GM12878 (cell line): ENCODE data around the gene UGT8. TPM values are rescaled to one million over a fixed set of nuclear protein-coding genes. Genes with fewer than 3 reads are reported as not detected.

Experiments used
- EED ChIP-seq: sonication (generic); IDR thresholded peaks from 2 replicates; pipeline ENCODE4 v1.6.1; 2016; ENCODE audit warnings: antibody characterized with exemption, low read depth
- JUND ChIP-seq: IDR thresholded peaks from 2 replicates; pipeline ENCODE4 v1.6.1; 2012; ENCODE audit warnings: low read depth, mild to moderate bottlenecking, low read length, improper control_type of control experiment, moderate library complexity
- MEF2A ChIP-seq: IDR thresholded peaks from 2 replicates; pipeline ENCODE4 v1.6.1; 2011; ENCODE audit warnings: low read depth, mild to moderate bottlenecking, low read length, moderate library complexity; ENCODE audit not compliant: insufficient read depth
- POLR2AphosphoS5 ChIP-seq: IDR thresholded peaks from 2 replicates; pipeline ENCODE4 v1.6.1; 2011; ENCODE audit warnings: mild to moderate bottlenecking, low read length, inconsistent platforms
- RAD21 ChIP-seq: IDR thresholded peaks from 2 replicates; pipeline ENCODE4 v1.6.1; 2011; ENCODE audit warnings: mild to moderate bottlenecking, low read depth, low read length, moderate library complexity; ENCODE audit not compliant: insufficient read depth
- RUNX3 ChIP-seq: IDR thresholded peaks from 2 replicates; pipeline ENCODE4 v1.6.1; 2012; ENCODE audit warnings: low read length, inconsistent platforms
- YY1 ChIP-seq: IDR thresholded peaks from 2 replicates; pipeline ENCODE4 v1.6.1; 2011; ENCODE audit warnings: low read depth, mild to moderate bottlenecking, low read length
- ZBTB11 ChIP-seq: fragments of 450-650 bp; formaldehyde crosslinking; IDR thresholded peaks from 2 replicates; pipeline ENCODE4 v1.5.0; 2022; ENCODE audit warnings: mild to moderate bottlenecking, missing genetic modification characterization
- polyA plus RNA-seq, 11 experiments: library from polyadenylated mRNA; depleted of rRNA in 4 of 11; unstranded in 6 of 11; stranded (reverse) in 5 of 11; fragments of >200 nt; fragmentation: Nextera tagmentation in 4 of 11; fragmentation: Illumina TruSeq in 1 of 11; extraction: Ambion mirVana in 4 of 11; extraction: Trizol in 1 of 11; gene quantifications; 1 replicate in 1 of 11; 2 replicates in 10 of 11; pipeline versions ENCODE4 v1.2.1 to v1.2.3, GENCODE V29; 2011 to 2016; ENCODE audit warnings: inconsistent platforms in 2 of 11, missing spikeins in 2 of 11, low read depth in 1 of 11
- total RNA-seq, 4 experiments: library from RNA; depleted of rRNA in 3 of 4; stranded (reverse); fragments of >200 nt in 3 of 4; fragmentation: Illumina TruSeq in 1 of 4; extraction: Trizol in 1 of 4; gene quantifications; 2 replicates each; pipeline versions ENCODE4 v1.2.1 to v1.2.3, GENCODE V29; 2013 to 2021
- TF ChIP-seq, protein P1 (sequence below): fragments of 150-350 bp; IDR thresholded peaks from 2 replicates; pipeline ENCODE4 v1.6.1; 2016; ENCODE audit warnings: low read depth, low read length

Gene UGT8
- total and polyA plus RNA-seq, 10 of the 15 experiments (the other 5 are each of a cell fraction or from before 2014, with no cell fraction given), result 0.16 to 1.1 (median 0.49) TPM

GRCh38 chr4:114659386-114660008 lies 60.9 kb downstream of the UGT8 start (continued):
- no peak for TF ChIP-seq ZBTB11 (CRISPR knock-in tag)
- TF ChIP-seq, protein P1, sequence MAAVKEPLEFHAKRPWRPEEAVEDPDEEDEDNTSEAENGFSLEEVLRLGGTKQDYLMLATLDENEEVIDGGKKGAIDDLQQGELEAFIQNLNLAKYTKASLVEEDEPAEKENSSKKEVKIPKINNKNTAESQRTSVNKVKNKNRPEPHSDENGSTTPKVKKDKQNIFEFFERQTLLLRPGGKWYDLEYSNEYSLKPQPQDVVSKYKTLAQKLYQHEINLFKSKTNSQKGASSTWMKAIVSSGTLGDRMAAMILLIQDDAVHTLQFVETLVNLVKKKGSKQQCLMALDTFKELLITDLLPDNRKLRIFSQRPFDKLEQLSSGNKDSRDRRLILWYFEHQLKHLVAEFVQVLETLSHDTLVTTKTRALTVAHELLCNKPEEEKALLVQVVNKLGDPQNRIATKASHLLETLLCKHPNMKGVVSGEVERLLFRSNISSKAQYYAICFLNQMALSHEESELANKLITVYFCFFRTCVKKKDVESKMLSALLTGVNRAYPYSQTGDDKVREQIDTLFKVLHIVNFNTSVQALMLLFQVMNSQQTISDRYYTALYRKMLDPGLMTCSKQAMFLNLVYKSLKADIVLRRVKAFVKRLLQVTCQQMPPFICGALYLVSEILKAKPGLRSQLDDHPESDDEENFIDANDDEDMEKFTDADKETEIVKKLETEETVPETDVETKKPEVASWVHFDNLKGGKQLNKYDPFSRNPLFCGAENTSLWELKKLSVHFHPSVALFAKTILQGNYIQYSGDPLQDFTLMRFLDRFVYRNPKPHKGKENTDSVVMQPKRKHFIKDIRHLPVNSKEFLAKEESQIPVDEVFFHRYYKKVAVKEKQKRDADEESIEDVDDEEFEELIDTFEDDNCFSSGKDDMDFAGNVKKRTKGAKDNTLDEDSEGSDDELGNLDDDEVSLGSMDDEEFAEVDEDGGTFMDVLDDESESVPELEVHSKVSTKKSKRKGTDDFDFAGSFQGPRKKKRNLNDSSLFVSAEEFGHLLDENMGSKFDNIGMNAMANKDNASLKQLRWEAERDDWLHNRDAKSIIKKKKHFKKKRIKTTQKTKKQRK, result no peak
- no peak for TF ChIP-seq MEF2A
- TF ChIP-seq RUNX3, result 0 out of 2 replicates have a peak, but pooled peaks have one; percentile 8
- peak; percentile 94 for TF ChIP-seq RAD21
- TF ChIP-seq POLR2AphosphoS5, result no peak
- TF ChIP-seq YY1, result peak; percentile 59; the same call in 1 of the 2 replicates
- no peak for TF ChIP-seq JUND
- TF ChIP-seq EED, result no peak
